K562 (cell line): ENCODE measurements around the gene FOXN3. TPM values are rescaled to one million over a fixed set of nuclear protein-coding genes. Genes with fewer than 3 reads are reported as not detected.

Experiments
- ATAC-seq: fragments of 200-7000 bp; cut with Tn5 transposase; 3 replicates; pipeline ENCODE4 v1.9.1; 2020; ENCODE audit warnings: moderate library complexity
- BruUV-seq: library from RNA; stranded (reverse); fragments of 400-500 nt; replicated peaks from 2 replicates; lab custom pipeline; 2021; lab: Mats Ljungman, UMichigan
- CTCF ChIA-PET: fragments of 300-600 bp; formaldehyde crosslinking; extraction: SDS; loops from one replicate; lab custom pipeline; 2021; ENCODE audit warnings: low intra/inter-chr PET ratio; lab: Yijun Ruan, JAX
- POLR2A ChIA-PET: fragments of 300-600, 350-650 bp; sonication (Branson Sonifier 250); formaldehyde crosslinking; extraction: SDS; loops from one replicate; lab custom pipeline; 2021; ENCODE audit warnings: antibody characterized with exemption, inconsistent platforms; lab: Yijun Ruan, JAX
- DNase-seq, 4 experiments: peaks; one replicate each; pipeline versions ENCODE4 v3.0.0 to v3.0.0-alpha.2; 2011 to 2018; ENCODE audit warnings: low spot score in 3 of 4, mixed read lengths in 3 of 4; ENCODE audit errors: extremely low read depth in 1 of 4
- FAIRE-seq: peaks from 2 replicates; lab custom pipeline; 2011; peaks lifted over from hg19 to GRCh38; lab: Jason Lieb, UNC
- H2AFZ ChIP-seq: 2 replicates; pipeline ENCODE4 v1.6.0; 2011; ENCODE audit warnings: low read depth, low read length, control low read depth, inconsistent platforms
- H3K27ac ChIP-seq: fragments of 200-600 bp; 3 replicates; pipeline ENCODE4 v1.8.0; 2011; ENCODE audit warnings: low read depth, mild to moderate bottlenecking, control low read depth, inconsistent platforms, low read length, moderate library complexity, mixed read lengths; ENCODE audit errors: extremely low read depth
- H3K27me3 ChIP-seq, 2 experiments: fragments of 300-600 bp in 1 of 2; 2 replicates in 1 of 2; 3 replicates in 1 of 2; pipeline versions ENCODE4 v1.6.0 to v1.8.0; 2011; ENCODE audit warnings: inconsistent platforms in 2 of 2, low read length in 2 of 2, mild to moderate bottlenecking in 1 of 2, mixed read lengths in 1 of 2, moderate library complexity in 1 of 2; ENCODE audit not compliant: control insufficient read depth in 2 of 2, insufficient read depth in 2 of 2
- H3K36me3 ChIP-seq: fragments of 300-600 bp; 3 replicates; pipeline ENCODE4 v1.8.0; 2011; ENCODE audit warnings: mild to moderate bottlenecking, low read length, inconsistent platforms; ENCODE audit not compliant: control insufficient read depth, insufficient read depth
- H3K4me1 ChIP-seq, 2 experiments: fragments of 200-600 bp in 1 of 2; replicated peaks in 1 of 2; 2 replicates in 1 of 2; 3 replicates in 1 of 2; pipeline versions ENCODE4 v1.5.1 to v1.8.0; 2011; ENCODE audit warnings: inconsistent platforms in 2 of 2, low read length in 2 of 2, mild to moderate bottlenecking in 1 of 2, mixed read lengths in 1 of 2, moderate library complexity in 1 of 2; ENCODE audit not compliant: control insufficient read depth in 2 of 2, insufficient read depth in 2 of 2
- H3K4me2 ChIP-seq: 2 replicates; pipeline ENCODE4 v1.6.1; 2011; ENCODE audit warnings: low read length, control low read depth, inconsistent platforms, mixed read lengths; ENCODE audit not compliant: insufficient read depth
- H3K4me3 ChIP-seq: fragments of 200-600 bp; sonication (generic), shearing (Covaris generic); 2 replicates; pipeline ENCODE4 v1.5.1; 2016; ENCODE audit warnings: control low read depth, inconsistent platforms
- H3K79me2 ChIP-seq: fragments of 200-600 bp; 3 replicates; pipeline ENCODE4 v1.8.0; 2011; ENCODE audit warnings: low read length, inconsistent platforms; ENCODE audit not compliant: control insufficient read depth, insufficient read depth
- H3K9ac ChIP-seq, 2 experiments: 2 replicates each; pipeline versions ENCODE4 v1.6.0 to v1.6.1; 2011; ENCODE audit warnings: low read depth in 2 of 2, low read length in 2 of 2, control low read depth in 1 of 2, inconsistent platforms in 1 of 2, mild to moderate bottlenecking in 1 of 2, mixed read lengths in 1 of 2; ENCODE audit not compliant: insufficient read depth in 1 of 2
- H3K9me1 ChIP-seq: one replicate; pipeline ENCODE4 v1.6.0; 2011; ENCODE audit warnings: inconsistent platforms, mild to moderate bottlenecking, low read length, moderate library complexity; ENCODE audit not compliant: control insufficient read depth, insufficient read depth
- H3K9me3 ChIP-seq: replicated peaks from 2 replicates; pipeline ENCODE4 v1.5.1; 2011; ENCODE audit warnings: low read depth, low read length, inconsistent platforms; ENCODE audit not compliant: control insufficient read depth, insufficient read depth
- H4K20me1 ChIP-seq: replicated peaks from 2 replicates; pipeline ENCODE4 v1.6.1; 2011; ENCODE audit warnings: low read length, inconsistent platforms, mixed read lengths; ENCODE audit not compliant: control insufficient read depth, insufficient read depth
- CBX2 ChIP-seq: fragments of 200-600 bp; sonication (generic); IDR thresholded peaks from one replicate; pipeline ENCODE4 v1.6.1; 2012; ENCODE audit warnings: mild to moderate bottlenecking, low read length, inconsistent platforms; ENCODE audit not compliant: insufficient read depth, poor library complexity, severe bottlenecking
- GTF2A2 ChIP-seq: IDR thresholded peaks from 2 replicates; pipeline ENCODE4 v1.6.1; 2016; ENCODE audit warnings: mild to moderate bottlenecking, missing genetic modification characterization, missing compliant biosample characterization
- HINFP ChIP-seq: fragments of 450-650 bp; conservative IDR thresholded peaks from 2 replicates; pipeline ENCODE4 v1.6.1; 2016; ENCODE audit warnings: missing genetic modification characterization, low read depth, mild to moderate bottlenecking, control low read depth, missing compliant biosample characterization
- HMGXB4 ChIP-seq: sonication (generic); formaldehyde crosslinking; IDR thresholded peaks from 2 replicates; pipeline ENCODE4 v1.8.1; 2023; ENCODE audit warnings: mild to moderate bottlenecking, missing genetic modification reagents
- JUNB ChIP-seq: fragments of 450-650 bp; formaldehyde crosslinking; conservative IDR thresholded peaks from 2 replicates; pipeline ENCODE4 v1.4.0; 2020; ENCODE audit warnings: mild to moderate bottlenecking
- NEUROD1 ChIP-seq: fragments of 150-350 bp; IDR thresholded peaks from 2 replicates; pipeline ENCODE4 v1.6.1; 2014; ENCODE audit warnings: borderline replicate concordance, low read length, low read depth; ENCODE audit not compliant: partially characterized antibody
- NFIX ChIP-seq: fragments of 250-450 bp; sonication (Bioruptor Pico); IDR thresholded peaks from 2 replicates; pipeline ENCODE4 v1.4.0; 2020; ENCODE audit warnings: low read depth, mild to moderate bottlenecking, moderate library complexity
- UBTF ChIP-seq, 2 experiments: IDR thresholded peaks; 2 replicates each; pipeline ENCODE4 v1.6.1; 2012; ENCODE audit warnings: improper control_type of control experiment in 2 of 2, low read depth in 2 of 2, low read length in 2 of 2, borderline replicate concordance in 1 of 2
- ZNF644 ChIP-seq: fragments of 200-800 bp; sonication (Bioruptor generic); IDR thresholded peaks from 2 replicates; pipeline ENCODE4 v1.6.1; 2016; ENCODE audit warnings: low read depth, missing genetic modification characterization, missing compliant biosample characterization
- WGBS: fragments of 100-300 bp; shearing (Covaris generic); methylation state at CpG from one replicate; pipeline ENCODE4 v1.1.6; 2016; ENCODE audit warnings: low coverage, mixed read lengths; ENCODE audit not compliant: insufficient coverage; ENCODE audit errors: missing lambda C conversion rate; 5-methylcytosine and 5-hydroxymethylcytosine counted together
- in situ Hi-C: fragments of 300-500 bp; cut with MboI; formaldehyde crosslinking; loops from 4 replicates; pipeline ENCODE4 v1.15.0; 2018; ENCODE audit warnings: inconsistent platforms, mixed read lengths
- intact Hi-C: fragments of 100-400 bp; cut with micrococcal nuclease; formaldehyde crosslinking; loops from 2 replicates; pipeline ENCODE4 v1.14.2; 2022
- polyA plus RNA-seq, 8 experiments: library from polyadenylated mRNA; depleted of rRNA in 4 of 8; stranded (reverse) in 5 of 8; unstranded in 3 of 8; fragments of >200 nt; fragmentation: Nextera tagmentation in 2 of 8; fragmentation: Illumina TruSeq in 1 of 8; extraction: Ambion mirVana in 2 of 8; extraction: Trizol in 1 of 8; gene quantifications; 2 replicates each; pipeline versions ENCODE4 v1.2.1 to v1.2.3, GENCODE V29; 2011 to 2014; ENCODE audit warnings: inconsistent platforms in 1 of 8, missing spikeins in 1 of 8
- total RNA-seq, 7 experiments: library from RNA; depleted of rRNA in 6 of 7; stranded (reverse); fragments of >200 nt in 6 of 7; fragmentation: Illumina TruSeq in 2 of 7; extraction: Trizol in 2 of 7; gene quantifications; 2 replicates each; pipeline versions ENCODE4 v1.2.1 to v1.2.3, GENCODE V29; 2011 to 2021; ENCODE audit warnings: low replicate concordance in 1 of 7

The FOXN3 gene
- total and polyA plus RNA-seq, 9 of the 15 experiments (the other 6 are each of a cell fraction or from before 2014, with no cell fraction given) = 0.07 to 1.3 (median 0.40) TPM

GRCh38 chr14:89435892-89436656 lies 19.0 kb upstream of the FOXN3 start:
- Histone ChIP-seq H3K9me3 (no peaks in the 10 kb centered on the region), H3K36me3 (no peaks in the 10 kb centered on the region), H3K9me1 (no peaks in the 10 kb centered on the region), H4K20me1 (no peaks in the 10 kb centered on the region), H2AFZ (no peak overlapping the region), H3K9ac (no peak overlapping the region), H3K79me2 (no peaks in the 10 kb centered on the region), H3K27me3 (no peaks in the 10 kb centered on the region; a peak in 1 of 5 replicates), H3K27ac (no peak overlapping the region), H3K4me1 (no peaks in the 10 kb centered on the region; a peak in 1 of 5 replicates), H3K4me3 (no peak overlapping the region), H3K4me2 (no peak overlapping the region)
- in situ Hi-C loops = no loop called here
- DNase-seq (no peak), FAIRE-seq (no peak), ATAC-seq (no peak)
- ChIA-PET CTCF (no interaction called here), POLR2A (interaction anchor here (0.6 kb wide), 1 partner anchor 270 kb away, joined by 4 read pairs; no protein-coding TSS in a partner anchor)
- WGBS = 27% methylated on average over 14 of the region's 15 CpGs
- BruUV-seq = no TSS peak
- TF ChIP-seq NEUROD1 (no peak), HMGXB4 (CRISPR knock-in tag) (no peak), NFIX (CRISPR knock-in tag) (no peak), JUNB (CRISPR knock-in tag) (no peak), ZNF644 (tag) (no peak), HINFP (tag) (no peak), GTF2A2 (tag) (no peak), CBX2 (no peak), UBTF (IDR thresholded peaks at IDR 0.05; ENCODE audit: borderline replicate concordance in 1 of 2, low read depth in 2 of 2, low read length in 2 of 2) (no peak)
- intact Hi-C loops = no loop called here
